NCI-H526 (cell line): ENCODE measurements around the gene ITM2B.

ENCODE experiments used
- DNase-seq, 2 experiments: peaks; one replicate each; lab custom pipeline; 2025; lab: John Stamatoyannopoulos, UW

Gene ITM2B

GRCh38 chr13:48260970-48261369 is 28.0 kb downstream of the ITM2B start:
- DNase-seq: no peak

- no peak for DNase-seq
Observed at GRCh38 chr13:48263196-48263595, 30.2 kb downstream of the ITM2B start.

- DNase-seq: no peak
Observed at GRCh38 chr13:48264058-48264457, 31.1 kb downstream of the ITM2B start.

- no peak for DNase-seq
Observed at GRCh38 chr13:48265217-48265815, 32.3 kb downstream of the ITM2B start.

- no peak for DNase-seq
Observed at GRCh38 chr13:48266150-48266549, 33.1 kb downstream of the ITM2B start.

- DNase-seq: no peak
Observed at GRCh38 chr13:48266701-48267639, 34.0 kb downstream of the ITM2B start.

GRCh38 chr13:48268019-48268418 is 35.0 kb downstream of the ITM2B start:
- no peak for DNase-seq

GRCh38 chr13:48273346-48273745 is 40.3 kb downstream of the ITM2B start:
- DNase-seq: no peak

GRCh38 chr13:48275507-48275906 is 42.5 kb downstream of the ITM2B start:
- DNase-seq: no peak

- no peak for DNase-seq
Observed at GRCh38 chr13:48278806-48279205, 45.8 kb downstream of the ITM2B start.

GRCh38 chr13:48281556-48281955 is 48.5 kb downstream of the ITM2B start:
- DNase-seq: no peak

- DNase-seq: no peak
Observed at GRCh38 chr13:48291730-48292129, 58.7 kb downstream of the ITM2B start.

GRCh38 chr13:48292650-48293049 is 59.6 kb downstream of the ITM2B start:
- DNase-seq: no peak

GRCh38 chr13:48294653-48295052 is 61.6 kb downstream of the ITM2B start:
- no peak for DNase-seq

GRCh38 chr13:48295271-48295670 is 62.3 kb downstream of the ITM2B start:
- DNase-seq: no peak

- DNase-seq: no peak
Observed at GRCh38 chr13:48296528-48296927, 63.5 kb downstream of the ITM2B start.

GRCh38 chr13:48297131-48297786 is 64.3 kb downstream of the ITM2B start:
- no peak for DNase-seq

GRCh38 chr13:48299591-48299990 is 66.6 kb downstream of the ITM2B start:
- no peak for DNase-seq

- no peak for DNase-seq
Observed at GRCh38 chr13:48302871-48303358, 69.9 kb downstream of the ITM2B start.

GRCh38 chr13:48303359-48304142 is 70.5 kb downstream of the ITM2B start, which contains the start of gene RB1:
Gene RB1, plus strand, starts transcription at chr13:48303751. Its CDS starts 162 bp downstream, at chr13:48303913.
- DNase-seq: peak; percentile 70 to 92

GRCh38 chr13:48304143-48304876 is 71.3 kb downstream of the ITM2B start:
- DNase-seq: peak; percentile 7 to 61
